ENCODE measurements around the gene MASP1.

DNA sequence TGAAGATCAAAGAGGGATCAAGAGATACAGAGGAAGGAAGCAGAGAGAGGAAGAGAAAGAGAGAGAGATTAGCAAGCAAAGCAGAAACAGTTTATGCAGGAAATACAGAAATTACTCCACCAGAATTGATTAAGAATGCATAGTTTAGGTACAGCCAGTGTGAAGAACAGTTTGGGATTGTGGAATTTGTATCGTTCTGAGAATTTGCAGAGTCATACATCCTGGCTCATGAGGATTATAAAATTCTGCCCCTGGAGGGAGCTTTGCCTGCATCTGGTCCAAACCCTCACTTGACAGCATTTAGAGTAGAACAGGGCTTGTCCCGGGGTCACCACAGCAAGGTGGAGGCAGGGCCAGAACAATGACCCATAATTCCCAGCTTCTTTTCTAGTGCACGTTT, 44.1 kb downstream of the MASP1 start:
- no peak for TF ChIP-seq ZFP3 (CRISPR knock-in tag; IDR thresholded peaks at IDR 0.05)
- TF ChIP-seq, protein P1, sequence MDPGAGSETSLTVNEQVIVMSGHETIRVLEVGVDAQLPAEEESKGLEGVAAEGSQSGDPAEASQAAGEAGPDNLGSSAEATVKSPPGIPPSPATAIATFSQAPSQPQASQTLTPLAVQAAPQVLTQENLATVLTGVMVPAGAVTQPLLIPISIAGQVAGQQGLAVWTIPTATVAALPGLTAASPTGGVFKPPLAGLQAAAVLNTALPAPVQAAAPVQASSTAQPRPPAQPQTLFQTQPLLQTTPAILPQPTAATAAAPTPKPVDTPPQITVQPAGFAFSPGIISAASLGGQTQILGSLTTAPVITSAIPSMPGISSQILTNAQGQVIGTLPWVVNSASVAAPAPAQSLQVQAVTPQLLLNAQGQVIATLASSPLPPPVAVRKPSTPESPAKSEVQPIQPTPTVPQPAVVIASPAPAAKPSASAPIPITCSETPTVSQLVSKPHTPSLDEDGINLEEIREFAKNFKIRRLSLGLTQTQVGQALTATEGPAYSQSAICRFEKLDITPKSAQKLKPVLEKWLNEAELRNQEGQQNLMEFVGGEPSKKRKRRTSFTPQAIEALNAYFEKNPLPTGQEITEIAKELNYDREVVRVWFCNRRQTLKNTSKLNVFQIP (CRISPR knock-in tag; IDR thresholded peaks at IDR 0.05; ENCODE audit: borderline replicate concordance, low read depth), result no peak
- no peak for TF ChIP-seq OSR1 (CRISPR knock-in tag; IDR thresholded peaks at IDR 0.05)

Measured in SK-N-SH treated with all-trans-retinoic acid at 6 μM for 48 hours (cell line).